ENCODE data around the gene GAA.
A peak's percentile ranks its signal among the peaks of the same experiment; 100 is the strongest.

GAA gene

DNA sequence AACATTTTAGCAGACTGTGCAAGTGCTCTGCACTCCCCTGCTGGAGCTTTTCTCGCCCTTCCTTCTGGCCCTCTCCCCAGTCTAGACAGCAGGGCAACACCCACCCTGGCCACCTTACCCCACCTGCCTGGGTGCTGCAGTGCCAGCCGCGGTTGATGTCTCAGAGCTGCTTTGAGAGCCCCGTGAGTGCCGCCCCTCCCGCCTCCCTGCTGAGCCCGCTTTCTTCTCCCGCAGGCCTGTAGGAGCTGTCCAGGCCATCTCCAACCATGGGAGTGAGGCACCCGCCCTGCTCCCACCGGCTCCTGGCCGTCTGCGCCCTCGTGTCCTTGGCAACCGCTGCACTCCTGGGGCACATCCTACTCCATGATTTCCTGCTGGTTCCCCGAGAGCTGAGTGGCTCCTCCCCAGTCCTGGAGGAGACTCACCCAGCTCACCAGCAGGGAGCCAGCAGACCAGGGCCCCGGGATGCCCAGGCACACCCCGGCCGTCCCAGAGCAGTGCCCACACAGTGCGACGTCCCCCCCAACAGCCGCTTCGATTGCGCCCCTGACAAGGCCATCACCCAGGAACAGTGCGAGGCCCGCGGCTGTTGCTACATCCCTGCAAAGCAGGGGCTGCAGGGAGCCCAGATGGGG lies 3.1 kb downstream of the GAA start:
- DNase-seq (ENCODE audit: low spot score): no peak

DNA sequence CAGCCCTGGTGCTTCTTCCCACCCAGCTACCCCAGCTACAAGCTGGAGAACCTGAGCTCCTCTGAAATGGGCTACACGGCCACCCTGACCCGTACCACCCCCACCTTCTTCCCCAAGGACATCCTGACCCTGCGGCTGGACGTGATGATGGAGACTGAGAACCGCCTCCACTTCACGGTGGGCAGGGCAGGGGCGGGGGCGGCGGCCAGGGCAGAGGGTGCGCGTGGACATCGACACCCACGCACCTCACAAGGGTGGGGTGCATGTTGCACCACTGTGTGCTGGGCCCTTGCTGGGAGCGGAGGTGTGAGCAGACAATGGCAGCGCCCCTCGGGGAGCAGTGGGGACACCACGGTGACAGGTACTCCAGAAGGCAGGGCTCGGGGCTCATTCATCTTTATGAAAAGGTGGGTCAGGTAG lies 3.6 kb downstream of the GAA start:
- DNase-seq (ENCODE audit: low spot score): no peak

DNA sequence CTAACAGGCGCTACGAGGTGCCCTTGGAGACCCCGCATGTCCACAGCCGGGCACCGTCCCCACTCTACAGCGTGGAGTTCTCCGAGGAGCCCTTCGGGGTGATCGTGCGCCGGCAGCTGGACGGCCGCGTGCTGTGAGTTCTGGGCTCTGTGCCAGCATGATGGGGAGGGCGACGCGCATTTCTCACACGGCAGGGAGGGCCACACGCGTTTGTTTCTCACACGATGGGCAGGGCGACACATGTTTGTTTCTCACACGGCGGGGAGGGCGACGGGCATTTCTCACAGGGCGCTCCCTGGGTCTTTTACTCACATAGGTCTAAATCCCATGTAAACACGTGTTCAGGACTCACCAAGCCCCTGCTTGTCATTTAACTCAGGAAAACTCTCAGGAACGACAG lies 4.4 kb downstream of the GAA start:
- peak; percentile 31 for DNase-seq (ENCODE audit: low spot score)

DNA sequence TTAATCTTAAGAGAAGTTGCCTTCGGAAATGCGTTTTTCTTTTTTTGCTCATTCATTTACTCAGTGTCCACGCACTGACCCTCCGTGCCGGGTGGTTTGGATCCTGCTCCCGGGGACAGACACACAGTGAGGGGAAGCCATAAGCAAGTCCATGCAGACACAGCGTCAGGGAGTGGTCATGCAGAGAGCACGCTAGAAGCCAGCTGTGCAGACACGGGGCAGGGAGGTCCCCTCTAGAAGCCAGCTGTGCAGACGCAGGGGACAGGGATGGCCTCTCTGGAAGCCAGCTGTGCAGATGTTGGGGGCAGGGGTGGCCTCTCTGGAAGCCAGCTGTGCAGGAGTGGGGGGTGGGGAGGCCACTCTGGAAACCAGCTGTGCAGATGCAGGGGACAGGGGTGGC lies 4.8 kb downstream of the GAA start:
- no peak for DNase-seq (ENCODE audit: low spot score)

DNA sequence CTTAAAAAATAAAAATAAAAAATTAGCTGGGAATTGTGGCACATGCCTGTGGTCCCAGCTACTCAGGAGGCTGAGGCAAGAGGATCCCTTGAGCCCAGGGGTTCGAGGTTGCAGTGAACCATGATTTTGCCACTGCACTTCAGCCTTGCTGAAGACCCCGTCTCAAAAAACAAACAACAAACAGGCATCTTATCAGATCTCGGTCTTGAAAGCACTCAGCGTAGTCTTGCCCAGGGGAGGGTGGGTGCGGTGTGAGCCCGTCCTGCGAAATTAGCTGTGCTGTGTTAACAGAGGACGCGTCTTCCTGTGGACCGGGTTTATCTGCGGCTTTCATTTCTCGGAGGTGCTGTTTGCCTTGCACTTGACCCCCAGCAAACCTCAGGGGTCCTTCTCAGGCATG lies 5.4 kb downstream of the GAA start:
- no peak for DNase-seq (ENCODE audit: low spot score)

DNA sequence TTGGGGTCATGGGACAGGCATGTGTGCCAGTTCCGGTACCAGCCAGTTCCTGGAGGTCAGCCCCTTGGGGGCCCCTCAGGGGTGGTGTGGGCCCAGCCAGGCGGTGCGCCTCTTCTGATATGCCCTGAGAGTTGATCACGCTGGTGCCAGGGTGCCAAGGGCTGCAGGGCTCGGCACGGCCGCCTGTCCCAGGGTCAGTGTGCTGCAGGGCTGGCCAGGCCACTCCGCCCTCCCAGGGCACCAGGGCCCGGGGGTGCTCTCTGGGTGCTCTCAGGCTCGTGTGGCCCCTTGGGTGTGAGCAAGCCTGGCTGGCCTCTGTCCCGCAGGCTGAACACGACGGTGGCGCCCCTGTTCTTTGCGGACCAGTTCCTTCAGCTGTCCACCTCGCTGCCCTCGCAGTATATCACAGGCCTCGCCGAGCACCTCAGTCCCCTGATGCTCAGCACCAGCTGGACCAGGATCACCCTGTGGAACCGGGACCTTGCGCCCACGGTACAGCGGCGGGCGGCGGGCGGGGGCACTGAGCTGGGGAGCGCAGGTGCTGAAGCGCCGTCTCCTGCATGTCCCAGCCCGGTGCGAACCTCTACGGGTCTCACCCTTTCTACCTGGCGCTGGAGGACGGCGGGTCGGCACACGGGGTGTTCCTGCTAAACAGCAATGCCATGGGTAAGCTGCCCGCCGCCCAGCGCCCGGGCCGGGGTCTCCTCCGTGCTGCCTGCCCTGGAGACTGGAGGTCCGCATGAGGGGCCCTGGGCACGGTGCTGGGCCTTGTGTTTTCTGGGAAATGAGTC lies 6.0 kb downstream of the GAA start:
- DNase-seq (ENCODE audit: low spot score): no peak

DNA sequence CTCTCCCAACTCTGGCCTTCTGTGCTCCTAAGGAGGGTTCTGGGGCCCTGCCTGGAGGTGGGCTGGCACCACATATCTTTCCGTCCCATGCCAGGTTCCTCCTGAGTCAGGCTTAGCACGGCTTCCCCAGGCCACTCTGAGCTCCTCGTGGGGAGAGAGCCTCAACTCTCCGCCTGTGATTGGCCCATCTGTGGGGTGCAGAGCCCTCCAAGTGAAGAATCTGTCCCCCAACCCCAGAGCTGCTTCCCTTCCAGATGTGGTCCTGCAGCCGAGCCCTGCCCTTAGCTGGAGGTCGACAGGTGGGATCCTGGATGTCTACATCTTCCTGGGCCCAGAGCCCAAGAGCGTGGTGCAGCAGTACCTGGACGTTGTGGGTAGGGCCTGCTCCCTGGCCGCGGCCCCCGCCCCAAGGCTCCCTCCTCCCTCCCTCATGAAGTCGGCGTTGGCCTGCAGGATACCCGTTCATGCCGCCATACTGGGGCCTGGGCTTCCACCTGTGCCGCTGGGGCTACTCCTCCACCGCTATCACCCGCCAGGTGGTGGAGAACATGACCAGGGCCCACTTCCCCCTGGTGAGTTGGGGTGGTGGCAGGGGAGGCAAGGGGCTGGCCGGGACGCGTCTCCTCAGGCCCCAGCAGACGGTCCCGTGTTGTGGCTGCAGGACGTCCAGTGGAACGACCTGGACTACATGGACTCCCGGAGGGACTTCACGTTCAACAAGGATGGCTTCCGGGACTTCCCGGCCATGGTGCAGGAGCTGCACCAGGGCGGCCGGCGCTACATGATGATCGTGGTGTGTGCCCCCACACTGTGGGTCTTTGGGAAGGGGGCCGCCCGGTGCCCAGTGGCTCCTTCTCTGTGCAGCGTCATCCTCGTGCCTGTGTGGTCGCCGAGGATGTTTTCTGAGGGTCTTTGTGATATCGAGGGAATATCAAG lies 6.9 kb downstream of the GAA start:
- DNase-seq (ENCODE audit: low spot score): no peak

DNA sequence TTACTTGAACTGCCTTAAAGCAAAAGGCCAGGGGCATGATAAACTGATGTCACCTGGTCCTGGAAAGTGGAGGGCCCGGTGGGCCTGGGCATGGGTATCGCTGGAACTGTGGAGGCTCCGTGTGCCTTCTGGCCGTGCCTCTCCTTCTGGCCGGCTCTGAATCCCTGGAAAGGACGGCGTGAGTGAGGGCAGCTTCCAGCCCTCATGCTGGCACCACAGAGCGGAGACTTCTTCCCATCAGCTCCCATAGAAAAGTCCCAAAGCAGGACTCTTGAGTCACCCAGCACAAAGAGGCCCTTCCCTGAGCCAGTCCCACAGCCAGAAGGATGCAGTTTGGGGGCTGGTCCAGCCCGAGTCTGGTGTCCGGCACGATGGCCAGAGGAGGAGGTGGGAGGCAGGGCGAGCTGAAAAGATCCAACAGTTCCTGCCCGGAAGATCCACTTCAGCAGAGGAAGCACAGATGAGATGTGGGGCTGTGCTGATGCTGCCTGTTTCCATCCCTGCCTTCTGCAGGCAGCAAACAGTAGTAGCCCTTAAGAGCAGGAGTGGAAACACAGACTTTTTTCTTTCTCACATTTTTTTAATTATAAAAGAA lies 7.8 kb downstream of the GAA start:
- DNase-seq (ENCODE audit: low spot score): no peak

DNA sequence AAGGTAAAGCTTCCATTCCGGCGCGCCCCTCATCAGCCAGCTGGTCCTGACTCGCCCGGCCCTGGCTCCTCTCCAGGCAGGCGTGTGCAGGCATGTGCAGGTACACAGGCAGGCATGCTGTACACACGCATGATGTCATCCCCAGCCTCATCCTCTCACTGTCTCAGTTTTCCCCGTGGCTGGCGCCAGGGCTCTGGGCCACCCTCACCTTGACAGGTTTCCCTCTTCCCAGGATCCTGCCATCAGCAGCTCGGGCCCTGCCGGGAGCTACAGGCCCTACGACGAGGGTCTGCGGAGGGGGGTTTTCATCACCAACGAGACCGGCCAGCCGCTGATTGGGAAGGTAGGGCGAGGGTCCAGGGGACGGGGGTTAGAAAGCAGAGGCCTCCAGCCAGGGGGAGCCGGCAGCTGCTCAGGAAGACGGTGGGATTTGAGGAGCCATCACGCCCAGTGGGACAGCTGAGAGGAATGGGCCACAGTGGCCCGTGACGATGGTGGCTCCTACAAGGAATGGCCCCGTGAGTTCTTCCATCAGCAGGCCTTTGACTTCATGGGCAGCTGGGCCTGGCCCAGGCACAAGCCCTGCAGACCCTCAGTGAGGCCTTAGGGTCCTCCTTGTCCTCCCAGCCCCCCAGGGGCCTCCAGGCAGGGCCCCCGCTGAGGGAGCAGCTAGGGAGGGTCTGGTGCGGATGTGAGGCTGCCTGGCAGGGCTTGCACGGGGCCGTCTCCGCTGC lies 8.5 kb downstream of the GAA start:
- no peak for DNase-seq (ENCODE audit: low spot score)

DNA sequence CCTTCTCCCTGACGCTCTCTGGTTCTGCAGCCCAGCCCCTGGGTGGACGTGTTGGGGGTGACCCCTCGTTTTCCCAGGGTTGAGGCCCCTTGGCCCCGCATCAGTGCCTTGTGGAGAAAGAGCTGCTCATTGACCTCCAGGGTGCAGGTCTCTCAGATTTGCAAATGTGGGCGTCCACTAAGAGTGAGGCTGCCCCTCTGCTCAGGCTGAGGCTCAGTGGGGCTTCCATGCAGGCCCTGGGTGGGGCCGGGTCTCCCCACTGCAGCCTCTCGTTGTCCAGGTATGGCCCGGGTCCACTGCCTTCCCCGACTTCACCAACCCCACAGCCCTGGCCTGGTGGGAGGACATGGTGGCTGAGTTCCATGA lies 9.0 kb downstream of the GAA start:
- no peak for DNase-seq (ENCODE audit: low spot score)

DNA sequence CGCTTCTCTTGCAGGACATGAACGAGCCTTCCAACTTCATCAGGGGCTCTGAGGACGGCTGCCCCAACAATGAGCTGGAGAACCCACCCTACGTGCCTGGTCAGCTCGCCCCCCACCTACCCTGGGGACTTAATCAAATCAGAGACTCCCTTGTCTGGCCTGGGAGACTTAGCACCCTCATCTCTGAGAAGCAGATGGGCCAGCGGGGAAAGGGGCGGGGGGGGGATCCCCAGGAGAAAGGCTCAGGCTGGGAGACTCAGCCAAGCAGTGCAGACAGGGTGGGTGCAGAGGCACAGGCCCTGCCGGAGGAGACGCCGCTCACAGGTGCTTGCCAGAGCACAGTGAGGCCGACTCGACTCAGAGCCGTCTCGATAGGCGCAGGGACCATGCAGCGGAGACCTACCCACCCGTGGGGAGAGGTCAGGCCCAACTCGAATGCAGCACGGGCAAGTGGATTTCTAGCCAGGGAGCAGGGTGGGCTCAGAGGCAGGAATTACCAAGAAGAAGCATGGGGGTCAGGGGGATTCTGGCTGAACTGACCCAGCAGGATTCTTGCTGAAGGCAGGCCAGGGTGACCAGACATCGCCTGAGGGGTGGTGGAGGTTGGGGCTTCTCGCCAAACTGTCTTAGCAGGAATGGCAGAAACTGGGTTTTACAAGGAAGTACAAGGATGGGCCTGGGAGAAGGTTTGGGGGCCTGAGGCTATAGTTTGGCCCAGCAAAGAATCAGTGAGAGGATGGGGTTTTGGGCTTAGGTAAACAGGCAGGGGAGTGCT lies 9.7 kb downstream of the GAA start:
- no peak for DNase-seq (ENCODE audit: low spot score)

DNA sequence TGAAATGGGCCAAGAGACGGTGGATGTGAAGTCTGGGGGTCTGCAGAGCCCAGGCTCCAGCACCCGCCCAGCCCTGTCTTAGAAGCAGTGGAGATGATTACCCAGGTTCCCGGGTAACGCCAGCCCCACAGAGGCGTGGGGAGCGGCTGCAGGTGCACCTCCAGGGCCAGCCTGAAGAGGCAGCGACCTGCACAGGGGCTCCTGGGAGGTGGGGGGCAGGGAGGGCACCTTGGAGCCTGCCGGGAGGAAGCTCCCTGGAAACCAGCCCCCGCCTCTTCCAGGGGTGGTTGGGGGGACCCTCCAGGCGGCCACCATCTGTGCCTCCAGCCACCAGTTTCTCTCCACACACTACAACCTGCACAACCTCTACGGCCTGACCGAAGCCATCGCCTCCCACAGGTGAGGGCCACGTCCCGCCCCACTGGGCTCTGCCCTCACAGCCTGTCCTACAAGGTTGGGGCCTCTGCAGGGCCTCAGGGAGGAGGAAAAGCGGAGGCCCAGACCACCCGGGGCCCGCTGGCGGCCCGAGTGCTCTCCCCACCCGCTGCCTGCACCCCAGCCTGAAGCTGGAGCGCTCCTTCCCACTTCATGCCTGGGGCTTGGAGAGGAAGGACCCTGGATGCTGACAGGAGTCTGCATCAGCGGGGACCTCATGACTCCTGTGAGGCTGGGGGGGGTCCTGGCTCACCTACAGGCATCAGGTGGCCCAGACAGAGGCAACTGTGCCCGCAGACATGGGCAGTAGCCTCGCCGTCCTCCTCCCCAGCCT lies 10.5 kb downstream of the GAA start:
- DNase-seq (ENCODE audit: low spot score): no peak

DNA sequence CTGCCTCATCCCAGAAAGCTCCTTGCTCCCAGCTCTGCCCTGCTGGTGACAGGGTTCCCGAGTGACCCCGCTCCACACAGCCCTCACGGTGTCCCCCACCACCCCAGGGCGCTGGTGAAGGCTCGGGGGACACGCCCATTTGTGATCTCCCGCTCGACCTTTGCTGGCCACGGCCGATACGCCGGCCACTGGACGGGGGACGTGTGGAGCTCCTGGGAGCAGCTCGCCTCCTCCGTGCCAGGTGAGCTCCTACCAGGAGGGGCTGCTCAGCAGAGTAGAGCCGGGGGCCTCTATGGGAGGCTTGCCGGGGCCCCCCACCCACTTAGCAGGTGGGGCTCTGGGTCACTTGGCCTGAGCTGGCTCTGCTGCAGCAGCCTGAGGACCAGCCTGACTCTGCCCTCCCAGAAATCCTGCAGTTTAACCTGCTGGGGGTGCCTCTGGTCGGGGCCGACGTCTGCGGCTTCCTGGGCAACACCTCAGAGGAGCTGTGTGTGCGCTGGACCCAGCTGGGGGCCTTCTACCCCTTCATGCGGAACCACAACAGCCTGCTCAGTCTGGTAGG lies 11.2 kb downstream of the GAA start:
- DNase-seq (ENCODE audit: low spot score): no peak

DNA sequence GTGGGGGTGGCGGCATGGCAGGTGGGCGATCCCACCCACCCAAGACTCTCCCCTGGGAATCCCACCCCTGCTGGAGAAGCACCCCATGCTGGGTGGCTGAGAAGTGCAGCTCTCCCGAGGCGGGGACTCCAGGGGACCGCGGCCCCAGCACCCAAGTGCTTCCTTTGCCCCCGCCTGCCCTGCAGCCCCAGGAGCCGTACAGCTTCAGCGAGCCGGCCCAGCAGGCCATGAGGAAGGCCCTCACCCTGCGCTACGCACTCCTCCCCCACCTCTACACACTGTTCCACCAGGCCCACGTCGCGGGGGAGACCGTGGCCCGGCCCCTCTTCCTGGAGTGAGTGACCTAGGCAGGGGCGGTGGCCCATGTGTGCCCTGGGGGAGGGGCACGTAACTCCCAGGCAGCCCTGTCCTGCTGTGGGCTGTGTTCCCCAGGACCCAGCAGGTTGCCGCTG lies 11.7 kb downstream of the GAA start:
- no peak for DNase-seq (ENCODE audit: low spot score)

DNA sequence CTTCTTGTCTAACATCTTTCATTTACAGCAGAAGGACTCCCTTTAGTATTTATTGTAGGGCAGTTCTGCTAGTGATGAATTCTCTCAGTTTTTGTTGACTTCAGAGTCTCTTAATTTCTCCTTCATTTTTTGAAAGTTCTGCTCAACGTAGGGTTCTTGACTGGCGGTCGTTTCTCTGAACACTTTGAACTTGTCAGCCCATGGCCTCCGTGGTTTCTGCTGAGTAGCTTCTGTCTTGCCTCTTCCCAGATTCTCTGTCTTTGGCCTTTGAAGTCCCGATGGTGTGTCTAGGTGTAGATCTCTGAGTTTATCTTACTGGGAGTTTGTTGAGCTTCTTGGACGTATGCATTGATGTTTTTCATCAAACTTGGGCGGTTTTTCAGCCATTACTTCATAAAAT lies 13.4 kb downstream of the GAA start:
- DNase-seq (ENCODE audit: low spot score): no peak

DNA sequence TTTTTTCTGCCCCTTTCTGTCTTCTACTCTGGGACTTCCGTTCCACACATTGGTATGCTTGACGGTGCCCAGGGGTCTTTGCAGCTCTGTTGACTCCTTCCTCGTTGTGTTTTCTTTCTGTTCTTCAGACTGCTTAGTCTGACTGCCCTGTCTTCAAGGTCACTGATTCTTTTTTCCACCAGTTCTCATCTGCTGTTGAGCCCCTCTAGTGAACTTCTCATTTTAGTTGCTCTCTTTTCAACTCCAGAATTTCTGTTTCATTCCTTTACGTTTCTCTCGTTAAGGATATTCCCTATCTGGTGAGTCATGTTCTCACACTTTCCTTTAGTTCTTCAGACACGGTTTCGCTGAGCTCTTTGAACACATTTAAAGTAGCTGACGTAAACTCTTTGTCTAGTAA lies 13.8 kb downstream of the GAA start:
- no peak for DNase-seq (ENCODE audit: low spot score)

DNA sequence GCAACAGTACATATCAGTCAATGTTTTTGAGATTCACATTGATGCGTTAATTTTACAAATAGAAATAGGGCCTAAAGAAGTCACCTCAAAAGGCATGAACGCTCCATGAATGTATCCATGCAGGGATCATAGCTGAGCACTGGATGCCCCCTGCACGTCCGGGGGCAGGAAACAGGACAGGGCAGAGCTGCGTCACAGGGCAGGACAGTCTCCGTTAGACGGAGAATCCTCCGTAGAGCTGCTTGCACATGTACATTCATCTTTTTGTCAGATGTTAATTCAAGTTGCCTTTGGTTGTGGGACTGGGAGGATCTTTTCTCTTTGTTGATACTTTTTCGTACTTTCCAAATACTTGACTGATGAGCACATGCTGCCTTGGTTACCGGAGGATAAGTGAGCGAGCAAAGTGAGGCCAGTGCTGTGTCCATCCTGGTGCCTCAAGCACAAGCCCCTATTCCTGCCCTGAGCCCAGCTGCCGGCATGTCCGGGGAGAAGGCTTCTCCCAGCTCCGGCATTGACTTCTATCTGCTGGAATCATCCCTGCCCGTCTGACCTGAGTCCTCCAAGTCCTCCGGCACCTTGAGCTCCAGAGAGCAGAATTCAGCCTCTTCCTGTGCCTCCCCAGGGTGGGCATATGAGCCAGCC lies 15.0 kb downstream of the GAA start:
- DNase-seq (ENCODE audit: low spot score): no peak

DNA sequence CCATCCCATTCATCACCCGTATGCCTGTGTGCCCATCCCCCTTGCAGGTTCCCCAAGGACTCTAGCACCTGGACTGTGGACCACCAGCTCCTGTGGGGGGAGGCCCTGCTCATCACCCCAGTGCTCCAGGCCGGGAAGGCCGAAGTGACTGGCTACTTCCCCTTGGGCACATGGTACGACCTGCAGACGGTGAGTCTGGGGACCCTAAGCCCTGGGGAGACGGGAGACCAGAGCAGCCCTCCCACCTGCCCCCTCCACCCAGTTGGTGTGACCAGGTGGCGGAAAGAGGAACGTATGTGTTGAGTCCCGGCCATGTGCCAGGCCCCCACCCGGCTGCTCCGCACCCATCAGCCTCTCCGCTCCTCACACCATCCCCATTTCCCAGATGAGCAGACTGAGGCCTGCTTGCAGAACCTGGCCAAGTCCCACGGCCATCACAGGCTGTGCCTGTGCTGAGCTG lies 15.6 kb downstream of the GAA start:
- no peak for DNase-seq (ENCODE audit: low spot score)
